CD4-positive, alpha-beta T cell treated with Interleukin-10 for 1 hour (primary cell): Measurements from ENCODE around the gene SEC22A.

Experiments used
- DNase-seq: peaks from one replicate; pipeline ENCODE4 v3.0.0-alpha.2; 2020

Gene SEC22A

GRCh38 chr3:123201557-123202427 lies at the start of gene SEC22A:
SEC22A (plus strand) TSS chr3:123201943; CDS start chr3:123209218, 7,275 bp downstream.
- peak; percentile 95 for DNase-seq

- no peak for DNase-seq
These were observed 49.1 kb upstream of the SEC22A start for GRCh38 chr3:123152687-123153086.

GRCh38 chr3:123153125-123154019 lies 48.4 kb upstream of the SEC22A start:
- no peak for DNase-seq

DNA sequence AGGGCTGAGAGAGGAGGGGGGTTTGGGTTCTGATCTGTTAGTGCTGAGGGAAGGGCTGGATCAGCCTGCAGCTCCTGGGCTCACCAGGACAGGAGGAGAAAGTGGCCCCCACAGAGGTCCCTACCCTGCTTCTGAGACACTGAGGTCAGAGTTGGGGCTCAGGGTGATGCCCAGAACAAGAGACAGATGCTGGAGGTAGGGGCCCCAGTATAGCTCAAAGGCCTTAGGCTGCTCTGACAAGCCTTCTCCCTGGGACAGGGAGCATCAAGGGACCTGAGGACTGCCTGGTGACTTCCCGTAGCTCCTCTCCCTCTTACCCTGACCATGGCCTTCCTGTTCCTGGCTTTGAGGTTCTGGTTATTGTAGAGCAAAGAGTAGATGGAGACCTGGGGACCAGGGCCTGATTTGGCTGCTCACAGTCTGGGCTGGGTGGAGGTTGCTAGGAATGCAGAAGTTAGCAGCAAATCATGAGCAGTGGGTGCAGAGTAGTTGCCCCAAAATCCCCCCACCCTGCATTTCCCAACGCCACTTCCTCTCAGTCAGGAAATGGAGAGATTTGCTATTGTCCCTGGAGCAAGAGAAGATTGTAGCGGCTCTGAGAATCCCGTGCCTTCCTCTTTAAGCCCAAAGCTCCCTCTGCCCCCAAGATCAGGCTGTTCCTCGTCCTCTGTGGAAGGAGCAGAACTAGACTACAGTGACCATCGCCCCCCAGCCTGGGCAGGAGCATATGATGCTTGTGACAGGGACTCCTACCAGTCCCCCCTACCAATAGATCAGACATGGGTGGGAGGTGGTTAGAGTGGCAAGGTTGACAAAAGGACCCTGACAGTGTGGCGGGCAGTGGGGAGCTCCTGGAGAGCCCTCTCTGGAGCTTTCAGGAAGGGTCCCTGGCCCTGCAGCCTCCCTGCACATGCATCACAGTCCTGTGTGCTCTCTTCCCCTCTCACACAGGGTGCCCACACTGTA lies 47.4 kb upstream of the SEC22A start:
- no peak for DNase-seq

- no peak for DNase-seq
These were observed 46.2 kb upstream of the SEC22A start for GRCh38 chr3:123155471-123156011.

- no peak for DNase-seq
These were observed 45.3 kb upstream of the SEC22A start for GRCh38 chr3:123156276-123156995.

GRCh38 chr3:123157209-123157597 lies 44.5 kb upstream of the SEC22A start:
- DNase-seq = no peak

DNA sequence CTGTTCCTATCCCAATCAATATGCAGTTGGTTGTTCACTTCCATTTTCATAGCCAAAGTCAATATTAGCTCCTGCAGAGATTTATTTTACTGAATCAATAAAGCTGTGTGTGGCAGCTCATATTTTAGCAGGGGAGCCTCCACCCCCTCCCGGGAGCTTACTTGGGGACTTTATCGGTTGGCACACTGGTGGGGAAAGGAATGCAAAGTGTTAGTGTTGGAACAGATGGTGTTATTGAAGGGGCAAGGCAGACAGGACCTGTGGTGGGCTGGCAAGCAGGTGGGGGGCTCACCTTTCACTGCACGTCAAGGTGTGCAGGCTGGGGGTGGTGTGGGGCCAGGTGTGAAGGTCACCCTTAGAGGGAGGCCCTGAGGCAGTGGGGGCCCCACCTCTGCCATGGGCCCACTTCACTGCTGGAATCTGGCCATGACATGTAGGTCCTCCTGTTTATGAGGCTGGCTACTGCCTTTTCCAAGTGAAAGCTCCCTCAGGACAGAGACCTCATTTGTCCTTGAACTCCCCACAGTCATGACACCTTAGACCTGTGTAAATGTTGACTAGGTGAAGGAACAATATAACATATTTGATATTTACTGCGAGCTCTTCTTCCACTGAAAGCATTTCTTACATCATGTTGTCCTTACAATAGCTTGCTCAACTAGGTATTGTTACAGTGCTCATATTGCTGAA lies 44.0 kb upstream of the SEC22A start:
- no peak for DNase-seq

DNA sequence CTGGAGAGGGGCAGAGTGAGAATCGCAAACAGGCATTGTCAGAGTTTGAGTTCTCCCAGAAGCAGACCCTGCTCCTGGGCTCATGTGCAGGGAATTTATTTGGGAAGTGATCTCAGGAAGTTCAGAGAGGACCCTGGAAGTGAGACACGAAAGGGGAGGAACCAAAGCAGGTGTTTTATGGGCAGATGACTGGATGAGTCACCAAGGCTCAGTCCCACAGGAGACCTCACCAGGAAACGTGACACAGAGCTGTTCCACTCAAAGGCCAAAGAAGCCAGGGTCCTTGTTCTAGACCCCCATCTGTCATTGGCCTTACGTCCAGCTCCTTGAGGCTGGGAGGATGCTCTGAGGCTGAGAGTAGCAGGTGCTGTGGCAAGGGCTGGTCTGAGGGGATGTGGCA lies 43.4 kb upstream of the SEC22A start:
- no peak for DNase-seq

DNA sequence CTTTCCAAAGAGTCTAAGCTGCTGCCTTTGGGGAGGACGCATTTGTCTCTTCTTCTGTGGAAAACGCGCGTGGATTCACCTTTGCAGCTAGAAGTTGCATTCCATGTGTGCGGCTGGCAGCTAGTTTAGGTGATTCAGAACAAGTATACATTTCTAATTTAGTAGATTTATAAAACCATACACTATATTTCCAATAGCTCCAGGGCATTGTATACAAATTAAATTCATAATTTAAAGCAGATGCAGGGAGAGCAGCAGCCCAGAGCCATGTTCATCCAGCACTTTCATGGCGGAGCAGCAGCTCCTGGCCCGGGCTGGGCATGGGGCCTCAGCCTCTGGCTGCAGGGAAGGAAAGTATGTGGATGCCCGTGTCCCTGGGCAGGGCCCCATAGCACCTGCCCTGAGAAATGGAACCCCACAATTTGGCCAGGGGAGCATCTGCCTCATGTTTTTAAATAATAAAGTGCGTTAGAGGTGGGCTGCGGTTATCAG lies 42.8 kb upstream of the SEC22A start:
- DNase-seq = no peak

DNA sequence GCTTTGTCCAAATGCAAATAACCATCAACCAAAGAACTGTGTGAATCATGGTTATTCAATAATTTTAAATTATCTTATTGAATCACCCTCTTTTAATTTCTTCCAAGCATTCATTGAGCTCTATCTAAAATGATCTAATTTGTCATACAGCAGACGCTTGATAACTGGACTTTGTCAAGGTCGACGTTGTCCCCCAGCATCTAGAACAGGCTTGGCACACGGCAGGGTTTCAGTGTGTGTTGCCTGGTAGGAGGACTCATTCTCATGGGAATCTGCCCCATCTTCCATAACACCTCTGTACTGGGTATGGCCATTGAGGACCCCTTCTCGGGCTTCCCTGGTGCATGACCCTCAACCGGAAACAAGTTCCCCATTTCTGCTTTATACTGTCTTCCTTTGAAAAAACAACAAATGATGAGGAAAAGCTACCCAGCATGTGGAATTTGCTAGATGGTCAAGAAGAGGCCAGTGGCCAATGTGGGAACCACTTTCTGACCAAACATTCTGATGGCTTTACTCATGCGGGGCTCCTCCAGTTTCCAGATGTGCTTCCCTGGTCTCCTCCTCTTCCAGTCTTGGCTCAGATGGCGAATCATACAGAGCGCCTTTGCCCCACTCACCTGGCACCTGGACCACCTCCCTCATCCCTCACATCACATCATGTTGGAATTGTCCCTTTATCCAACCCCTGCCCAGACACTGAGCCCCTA lies 41.7 kb upstream of the SEC22A start:
- no peak for DNase-seq

DNA sequence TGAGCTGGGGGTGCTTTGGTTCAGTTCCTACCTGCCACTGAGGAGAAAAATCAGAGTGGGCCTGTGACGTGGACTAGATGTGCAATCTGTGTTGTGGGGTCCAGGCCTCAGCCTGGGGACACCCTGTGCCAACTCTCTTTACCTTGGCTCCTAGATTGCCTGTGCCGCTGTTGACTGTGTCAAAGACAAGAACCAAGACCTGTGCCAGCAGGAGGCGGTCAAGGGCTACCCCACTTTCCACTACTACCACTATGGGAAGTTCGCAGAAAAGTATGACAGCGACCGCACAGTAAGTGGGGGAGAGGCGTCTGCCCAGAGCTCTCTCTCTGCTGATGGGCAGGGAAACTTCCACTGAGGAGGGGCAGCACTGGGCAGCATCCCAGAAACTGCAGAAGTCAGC lies 40.6 kb upstream of the SEC22A start:
- DNase-seq = no peak

- DNase-seq = no peak
These were observed 38.6 kb upstream of the SEC22A start for GRCh38 chr3:123163141-123163540.

- DNase-seq = no peak
These were observed 36.6 kb upstream of the SEC22A start for GRCh38 chr3:123165163-123165562.

GRCh38 chr3:123167686-123168085 lies 34.1 kb upstream of the SEC22A start:
- DNase-seq = no peak

DNA sequence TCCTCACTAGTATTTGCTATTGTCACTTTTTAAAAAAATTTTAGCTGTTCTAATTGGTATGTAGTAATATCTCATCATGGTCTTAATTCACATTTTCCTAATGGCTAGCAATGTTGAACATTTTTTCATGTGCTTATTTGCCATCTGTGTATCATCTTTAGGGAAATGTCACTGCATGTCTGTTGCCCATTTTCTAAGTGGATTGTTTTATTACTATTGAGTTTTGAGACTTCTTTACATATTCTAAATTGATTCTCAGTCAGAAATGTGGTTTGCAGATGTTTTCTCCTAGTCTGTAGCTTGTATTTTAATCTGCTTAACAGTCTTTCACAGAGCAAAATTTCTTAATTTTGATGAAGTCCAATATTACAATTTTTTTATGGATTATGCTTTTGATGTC lies 33.6 kb upstream of the SEC22A start:
- no peak for DNase-seq

- DNase-seq = no peak
These were observed 33.1 kb upstream of the SEC22A start for GRCh38 chr3:123168605-123169004.

- no peak for DNase-seq
These were observed 32.2 kb upstream of the SEC22A start for GRCh38 chr3:123169492-123169929.

GRCh38 chr3:123169930-123170329 lies 31.8 kb upstream of the SEC22A start:
- no peak for DNase-seq

DNA sequence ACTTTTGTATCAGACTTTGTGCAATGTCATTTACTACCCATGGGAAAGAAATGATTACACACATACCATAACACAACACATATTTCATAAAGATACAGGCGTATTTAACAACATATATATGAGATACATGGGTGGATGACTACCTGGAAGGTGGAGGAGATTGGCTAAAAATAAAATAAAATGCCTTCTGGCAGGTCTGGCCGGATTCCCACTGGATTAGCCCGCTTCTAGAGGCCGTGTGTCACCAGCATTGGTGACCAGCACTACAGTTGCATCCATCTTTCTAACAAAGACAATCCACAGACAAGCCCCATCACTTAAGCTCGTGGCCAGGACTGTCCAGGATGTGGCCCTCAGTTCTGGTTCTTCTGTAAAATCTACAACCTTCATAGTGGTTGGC lies 21.0 kb upstream of the SEC22A start:
- DNase-seq = no peak
